ENCODE measurements around the gene ZFAND2B.

GRCh38 chr2:219215871-219216534 is 9.4 kb downstream of the ZFAND2B start:
- TF ChIP-seq RAD21 (IDR thresholded peaks at IDR 0.05; ENCODE audit: low read depth): no peak
- no peak for TF ChIP-seq CTCF (IDR thresholded peaks at IDR 0.05 in 2 of 3, conservative IDR thresholded peaks at IDR 0.05 in 1 of 3; ENCODE audit: borderline replicate concordance in 1 of 3, insufficient read depth in 1 of 3, low read depth in 2 of 3, low read length in 2 of 3)
- TF ChIP-seq EZH2 (IDR thresholded peaks at IDR 0.05): no peak
- no peak for TF ChIP-seq YY1 (IDR thresholded peaks at IDR 0.05; ENCODE audit: extremely low read depth, insufficient replicate concordance, low read depth, low read length)
- no peak for TF ChIP-seq CEBPB (IDR thresholded peaks at IDR 0.05; ENCODE audit: low read depth)
- no peak for TF ChIP-seq JUND (IDR thresholded peaks at IDR 0.05)
- TF ChIP-seq ELF1 (IDR thresholded peaks at IDR 0.05; ENCODE audit: borderline replicate concordance, low read depth): no peak
- no peak for TF ChIP-seq REST (IDR thresholded peaks at IDR 0.05; ENCODE audit: low read depth)
- no peak for TF ChIP-seq ATF3 (IDR thresholded peaks at IDR 0.05)
- TF ChIP-seq POLR2A (IDR thresholded peaks at IDR 0.05; ENCODE audit: borderline replicate concordance, extremely low read depth, insufficient read depth, insufficient read length): no peak
- no peak for TF ChIP-seq ZFX (IDR thresholded peaks at IDR 0.05)
- TF ChIP-seq SRF (IDR thresholded peaks at IDR 0.05; ENCODE audit: low read depth): no peak
- no peak for TF ChIP-seq EGR1 (IDR thresholded peaks at IDR 0.05; ENCODE audit: low read depth)
